Activated naive CD4-positive, alpha-beta T cell treated with anti-CD3 and anti-CD28 coated beads for 36 hours (primary cell): Measurements from ENCODE around the gene DLL3. TPM values are rescaled to one million over a fixed set of nuclear protein-coding genes. Genes with fewer than 3 reads are reported as not detected.
"Not testable (repeated sequence)": the region's sequence is repeated elsewhere in the genome, so short reads cannot be mapped to it uniquely, and the experiment has no call there.

Experiments
- CTCF ChIA-PET: fragments of 350-600 bp; sonication (Branson Sonifier 250); formaldehyde crosslinking; loops from one replicate; lab custom pipeline; 2021; ENCODE audit warnings: antibody characterized with exemption; lab: Charles Lee
- DNase-seq: peaks from one replicate; pipeline ENCODE4 v3.0.0-alpha.2; 2020
- H3K27ac Mint-ChIP-seq: one replicate; pipeline ENCODE4 v1.8.0; 2021; ENCODE audit warnings: mild to moderate bottlenecking, mixed read lengths
- H3K27me3 Mint-ChIP-seq: one replicate; pipeline ENCODE4 v1.8.0; 2021; ENCODE audit warnings: low read depth, mixed read lengths
- H3K36me3 Mint-ChIP-seq: one replicate; pipeline ENCODE4 v1.8.0; 2021; ENCODE audit warnings: low read depth, mixed read lengths
- H3K4me1 Mint-ChIP-seq: one replicate; pipeline ENCODE4 v1.8.0; 2021; ENCODE audit warnings: low read depth, mixed read lengths
- H3K4me3 Mint-ChIP-seq: one replicate; pipeline ENCODE4 v1.8.0; 2021; ENCODE audit warnings: mild to moderate bottlenecking, moderate library complexity, mixed read lengths
- H3K9me3 Mint-ChIP-seq: one replicate; pipeline ENCODE4 v1.8.0; 2021; ENCODE audit warnings: mixed read lengths
- intact Hi-C: fragments of 100-400 bp; cut with micrococcal nuclease; formaldehyde crosslinking; loops from one replicate; pipeline ENCODE4 v1.15.1; 2023
- total RNA-seq, 2 experiments: library from RNA; stranded (reverse); gene quantifications; one replicate each; pipeline ENCODE4 v1.2.3, GENCODE V29; 2021

The DLL3 gene, protein sequence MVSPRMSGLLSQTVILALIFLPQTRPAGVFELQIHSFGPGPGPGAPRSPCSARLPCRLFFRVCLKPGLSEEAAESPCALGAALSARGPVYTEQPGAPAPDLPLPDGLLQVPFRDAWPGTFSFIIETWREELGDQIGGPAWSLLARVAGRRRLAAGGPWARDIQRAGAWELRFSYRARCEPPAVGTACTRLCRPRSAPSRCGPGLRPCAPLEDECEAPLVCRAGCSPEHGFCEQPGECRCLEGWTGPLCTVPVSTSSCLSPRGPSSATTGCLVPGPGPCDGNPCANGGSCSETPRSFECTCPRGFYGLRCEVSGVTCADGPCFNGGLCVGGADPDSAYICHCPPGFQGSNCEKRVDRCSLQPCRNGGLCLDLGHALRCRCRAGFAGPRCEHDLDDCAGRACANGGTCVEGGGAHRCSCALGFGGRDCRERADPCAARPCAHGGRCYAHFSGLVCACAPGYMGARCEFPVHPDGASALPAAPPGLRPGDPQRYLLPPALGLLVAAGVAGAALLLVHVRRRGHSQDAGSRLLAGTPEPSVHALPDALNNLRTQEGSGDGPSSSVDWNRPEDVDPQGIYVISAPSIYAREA
- total RNA-seq, result under 1 TPM; 0.74 to 0.79 TPM

DNA sequence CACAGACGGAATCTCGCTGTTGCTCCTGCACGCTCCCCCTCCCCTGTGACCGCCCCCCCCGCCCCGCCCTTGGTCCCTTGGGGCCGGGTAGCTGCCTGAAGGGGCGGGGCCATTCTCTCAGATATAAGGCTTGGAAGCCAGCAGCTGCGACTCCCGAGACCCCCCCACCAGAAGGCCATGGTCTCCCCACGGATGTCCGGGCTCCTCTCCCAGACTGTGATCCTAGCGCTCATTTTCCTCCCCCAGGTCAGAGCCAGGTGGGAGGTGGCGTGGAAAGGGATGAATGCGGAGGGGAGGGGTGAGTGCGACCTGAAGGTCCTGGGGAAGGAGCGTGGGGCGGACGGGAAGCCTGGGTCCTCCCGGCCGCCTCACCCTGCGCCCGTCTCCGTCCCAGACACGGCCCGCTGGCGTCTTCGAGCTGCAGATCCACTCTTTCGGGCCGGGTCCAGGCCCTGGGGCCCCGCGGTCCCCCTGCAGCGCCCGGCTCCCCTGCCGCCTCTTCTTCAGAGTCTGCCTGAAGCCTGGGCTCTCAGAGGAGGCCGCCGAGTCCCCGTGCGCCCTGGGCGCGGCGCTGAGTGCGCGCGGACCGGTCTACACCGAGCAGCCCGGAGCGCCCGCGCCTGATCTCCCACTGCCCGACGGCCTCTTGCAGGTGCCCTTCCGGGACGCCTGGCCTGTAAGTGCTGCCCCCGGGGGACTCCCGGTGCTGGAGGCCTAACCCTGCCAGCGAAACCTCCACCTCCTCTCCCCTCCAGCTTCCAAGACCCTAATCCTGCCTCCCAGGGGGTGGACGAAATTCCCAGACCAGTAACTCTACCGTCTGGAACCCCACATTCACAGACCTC lies at the start of gene DLL3:
TSS of gene DLL3 (plus strand) at position 150 of the 845 bp plus-strand sequence. CDS start at position 178, 28 bp downstream.
- intact Hi-C loops, result loop anchor here (1.0 to 2.0 kb wide), 3 partner anchors 34 to 173 kb away; no protein-coding TSS in a partner anchor
- Mint-ChIP-seq H3K4me1 (peaks cover 22% of the 10 kb centered on the region), H3K27ac (no peak within 1 kb of the TSS), H3K9me3 (no peaks in the 10 kb centered on the region), H3K27me3 (peaks cover 41% of the 10 kb centered on the region), H3K36me3 (no peaks in the 10 kb centered on the region), H3K4me3 (peak within 1 kb of the TSS; percentile 46)
- no peak for DNase-seq
- CTCF ChIA-PET, result interaction anchor here (2.0 to 4.6 kb wide), 3 partner anchors 34 to 173 kb away, joined by 7 to 40 read pairs (median 7); partner anchors contain the start of gene EID2B

DNA sequence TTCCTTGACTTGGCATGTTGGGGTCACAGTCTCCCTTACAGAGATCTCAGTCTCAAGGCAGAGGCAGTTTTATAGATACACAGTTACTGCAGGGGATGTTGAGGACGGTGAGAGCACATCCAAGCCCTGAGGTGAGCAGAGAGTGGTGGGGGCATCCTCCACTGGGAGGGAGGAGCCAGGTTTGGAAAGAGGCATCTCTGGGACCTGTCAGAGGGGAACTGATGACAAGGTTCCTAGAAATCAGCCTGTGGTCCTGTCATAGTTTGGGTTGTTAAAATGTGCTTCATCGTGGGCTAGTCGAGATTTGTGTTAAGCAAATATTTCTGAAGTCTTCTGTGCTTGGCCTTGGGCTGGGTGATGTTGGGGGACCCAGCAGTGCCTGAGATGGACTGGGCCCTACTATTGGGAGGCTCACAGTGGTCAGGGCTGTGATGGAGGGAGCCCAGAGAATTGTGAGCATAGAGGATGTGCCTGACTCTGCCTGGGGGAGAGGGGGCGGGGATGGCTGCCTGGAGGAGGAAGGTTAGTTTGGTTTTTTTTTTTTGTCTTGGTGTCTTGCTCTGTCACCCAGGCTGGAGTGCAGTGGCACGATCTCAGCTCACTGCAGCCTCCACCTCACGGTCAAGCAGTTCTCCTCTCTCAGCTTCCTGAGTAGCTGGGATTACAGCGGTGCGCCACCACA lies 49.5 kb upstream of the DLL3 start:
- intact Hi-C loops, result loop anchor here (10.0 kb wide), 2 partner anchors 396 to 546 kb away; partner anchors contain the start of genes FBL and ZNF546

DNA sequence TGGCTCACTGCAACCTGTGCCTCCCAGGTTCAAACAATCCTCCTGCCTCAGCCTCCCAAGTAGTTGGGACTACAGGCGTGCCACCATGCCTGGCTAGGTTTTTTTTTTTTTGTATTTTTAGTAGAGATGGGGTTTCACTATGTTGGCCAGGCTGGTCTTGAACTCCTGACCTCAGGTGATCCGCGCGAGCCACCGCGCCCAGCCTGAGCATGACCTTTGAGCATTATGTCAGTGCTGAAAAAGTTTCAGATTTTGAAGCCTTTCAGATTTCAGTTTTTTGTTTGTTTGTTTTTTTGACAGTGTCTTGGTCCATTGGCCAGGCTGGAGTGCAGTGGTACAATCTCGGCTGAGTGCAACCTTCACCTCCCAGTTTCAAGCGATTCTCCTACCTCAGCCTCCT lies 47.5 kb upstream of the DLL3 start:
- DNase-seq, H3K9me3 Mint-ChIP-seq, H3K4me3 Mint-ChIP-seq, H3K27me3 Mint-ChIP-seq, intact Hi-C loops: not testable (repeated sequence)
- peaks cover 51% of the 10 kb centered on the region for H3K36me3 Mint-ChIP-seq
- peaks cover 63% of the 10 kb centered on the region for H3K4me1 Mint-ChIP-seq
- peak overlapping the region; percentile 73 for H3K27ac Mint-ChIP-seq
- CTCF ChIA-PET, result interaction anchor here (1.6 to 1.7 kb wide), 2 partner anchors 13 to 82 kb away, joined by 3 to 4 read pairs; no protein-coding TSS in a partner anchor

More for the DNA sequence above, 49.5 kb upstream of the DLL3 start:
- peak overlapping the region; percentile 37 for H3K4me3 Mint-ChIP-seq
- peak overlapping the region; percentile 96 for H3K27ac Mint-ChIP-seq
- peaks cover 70% of the 10 kb centered on the region for H3K4me1 Mint-ChIP-seq
- H3K27me3 Mint-ChIP-seq, result no peaks in the 10 kb centered on the region
- peak; percentile 47 for DNase-seq
- H3K9me3 Mint-ChIP-seq, result no peaks in the 10 kb centered on the region
- CTCF ChIA-PET, result interaction anchor here (0.6 to 1.5 kb wide), 2 partner anchors 22 to 26 kb away, joined by 3 to 4 read pairs; no protein-coding TSS in a partner anchor
- H3K36me3 Mint-ChIP-seq, result peaks cover 57% of the 10 kb centered on the region

DNA sequence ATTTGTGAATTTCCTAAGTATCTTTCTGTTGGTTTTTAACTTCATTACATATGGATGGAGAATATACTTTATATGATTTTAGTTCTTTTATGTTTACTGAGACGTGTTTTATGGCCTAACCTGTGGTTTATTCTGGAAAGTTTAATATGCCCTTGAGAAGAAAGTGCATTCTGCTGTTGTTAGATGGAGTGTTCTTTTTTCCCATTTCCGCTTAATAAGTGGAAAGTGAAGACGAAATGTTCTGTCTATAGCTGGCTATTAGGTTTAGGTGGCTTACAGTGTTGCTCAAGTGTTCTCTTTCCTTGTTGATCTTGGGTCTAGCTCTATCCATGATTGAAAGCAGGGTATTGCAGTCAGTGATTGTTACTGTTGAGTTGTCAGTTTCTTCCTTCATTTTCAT lies 35.3 kb upstream of the DLL3 start:
- intact Hi-C loops, result no loop called here
- no peaks in the 10 kb centered on the region for H3K9me3 Mint-ChIP-seq
- no peaks in the 10 kb centered on the region for H3K4me1 Mint-ChIP-seq
- CTCF ChIA-PET, result interaction anchor here (1.4 to 2.3 kb wide), 2 partner anchors 11 to 23 kb away, joined by 7 read pairs; no protein-coding TSS in a partner anchor
- no peak for DNase-seq
- no peaks in the 10 kb centered on the region for H3K27me3 Mint-ChIP-seq
- peaks cover 52% of the 10 kb centered on the region for H3K36me3 Mint-ChIP-seq
- H3K27ac Mint-ChIP-seq, result peak overlapping the region; percentile 1
- no peak overlapping the region for H3K4me3 Mint-ChIP-seq

DNA sequence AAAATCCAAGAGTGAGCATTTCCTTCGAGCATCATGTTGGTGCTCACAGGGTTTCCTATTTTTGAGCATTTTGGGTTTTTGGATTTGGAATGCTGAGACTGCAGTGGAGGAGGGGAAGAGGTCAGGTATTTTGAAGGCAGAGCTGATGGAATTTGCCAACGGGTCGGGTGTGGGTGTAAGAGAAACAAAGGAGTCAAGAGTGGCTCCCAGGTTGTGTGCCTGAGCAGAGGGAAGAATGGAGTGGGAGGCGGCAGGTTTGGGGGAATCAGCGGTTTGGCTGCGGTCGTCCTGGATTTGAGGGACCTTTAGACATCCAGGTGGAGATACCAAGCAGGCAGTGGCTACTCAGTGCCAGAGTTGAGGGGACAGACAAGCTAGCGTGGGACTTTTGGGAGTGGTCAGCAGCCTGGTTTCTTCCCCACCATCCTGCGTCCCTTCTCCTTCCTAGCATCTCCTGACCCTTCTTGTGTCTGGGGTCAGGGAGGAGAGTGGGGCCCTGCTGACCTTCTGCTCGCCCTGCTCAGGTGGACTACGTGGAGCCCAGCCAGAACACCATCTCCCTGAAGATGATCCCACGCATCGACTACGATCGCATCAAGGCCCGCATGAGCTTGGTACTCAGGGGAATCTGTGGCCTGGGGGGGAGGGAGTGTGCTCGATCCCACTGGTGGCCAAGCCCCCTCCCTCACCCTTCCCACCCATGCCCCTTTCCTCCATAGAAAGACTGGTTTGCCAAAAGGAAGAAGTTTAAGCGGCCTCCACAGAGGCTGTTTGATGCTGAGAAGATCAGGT lies 32.6 kb upstream of the DLL3 start:
- Mint-ChIP-seq H3K9me3 (no peaks in the 10 kb centered on the region), H3K4me3 (no peak overlapping the region), H3K27me3 (no peaks in the 10 kb centered on the region), H3K36me3 (peaks cover 54% of the 10 kb centered on the region), H3K27ac (no peak overlapping the region), H3K4me1 (peaks cover 16% of the 10 kb centered on the region)
- intact Hi-C loops, result no loop called here
- CTCF ChIA-PET, result interaction anchor here (2.3 kb wide), 1 partner anchor 26 kb away, joined by 7 read pairs; no protein-coding TSS in a partner anchor
- DNase-seq, result no peak

DNA sequence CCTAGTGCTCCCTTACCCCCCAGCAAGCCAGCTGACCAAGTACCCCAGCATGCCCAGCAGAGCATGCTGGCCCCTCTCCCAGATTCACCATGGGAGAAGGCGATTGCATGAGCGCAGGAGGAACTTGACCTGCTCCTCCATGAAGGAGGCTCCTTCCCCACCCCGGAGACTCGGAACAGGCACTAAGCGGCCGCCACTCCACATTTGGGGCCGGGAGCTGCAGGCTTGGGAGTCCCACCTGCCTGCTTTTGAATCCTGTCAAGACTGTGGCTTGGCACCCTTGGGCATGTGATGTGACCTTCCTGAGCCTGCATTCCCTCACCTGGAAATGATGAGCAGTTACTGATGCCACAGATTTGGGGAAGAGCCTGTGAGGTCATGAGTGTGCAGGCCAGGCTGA lies 30.8 kb upstream of the DLL3 start:
- no peak for DNase-seq
- H3K27ac Mint-ChIP-seq, result no peak overlapping the region
- intact Hi-C loops, result no loop called here
- peaks cover 17% of the 10 kb centered on the region for H3K4me1 Mint-ChIP-seq
- H3K27me3 Mint-ChIP-seq, result no peaks in the 10 kb centered on the region
- H3K9me3 Mint-ChIP-seq, result no peaks in the 10 kb centered on the region
- CTCF ChIA-PET, result interaction anchor here (0.9 kb wide), 1 partner anchor 28 kb away, joined by 3 read pairs; no protein-coding TSS in a partner anchor
- H3K4me3 Mint-ChIP-seq, result no peak overlapping the region
- peaks cover 60% of the 10 kb centered on the region for H3K36me3 Mint-ChIP-seq

DNA sequence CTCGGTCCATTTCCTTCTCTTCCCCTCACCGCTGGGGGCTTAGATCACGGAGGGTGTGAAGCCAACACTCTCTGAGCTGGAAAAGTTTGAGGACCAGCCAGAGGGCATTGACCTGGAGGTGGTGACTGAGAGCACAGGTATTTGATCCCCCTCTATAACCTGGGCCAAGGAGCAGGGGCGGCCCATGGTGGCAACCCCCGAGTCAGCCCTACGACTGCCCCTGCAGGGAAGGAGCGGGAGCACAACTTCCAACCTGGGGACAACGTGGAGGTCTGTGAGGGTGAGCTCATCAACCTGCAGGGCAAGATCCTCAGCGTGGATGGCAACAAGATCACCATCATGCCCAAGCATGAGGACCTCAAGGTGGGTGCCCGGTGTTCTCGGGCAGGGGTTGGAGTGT lies 29.7 kb upstream of the DLL3 start:
- intact Hi-C loops, result no loop called here
- CTCF ChIA-PET, result no interaction called here

DNA sequence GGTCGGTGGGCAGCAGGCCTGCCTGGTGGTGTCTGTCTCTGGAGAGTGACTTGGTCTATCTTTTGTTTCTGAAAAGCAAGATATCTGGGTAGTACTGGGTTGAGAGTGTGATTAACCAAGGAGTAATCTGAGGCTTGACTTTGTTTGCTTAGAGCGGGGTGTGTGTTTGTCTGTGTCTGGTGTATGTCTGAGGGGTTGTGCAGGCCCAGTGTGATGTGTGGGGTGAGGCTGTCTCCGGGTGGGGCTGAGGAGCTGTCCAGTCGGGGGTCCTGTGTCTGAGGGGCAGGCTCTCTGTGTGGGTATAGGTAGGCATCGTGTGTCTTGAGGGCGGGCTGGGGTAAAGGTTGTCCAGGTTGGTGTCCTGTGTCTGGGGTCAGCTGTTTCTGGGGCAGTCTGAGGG lies 29.2 kb upstream of the DLL3 start:
- CTCF ChIA-PET, result no interaction called here
- Mint-ChIP-seq H3K36me3 (peaks cover 56% of the 10 kb centered on the region), H3K9me3 (no peaks in the 10 kb centered on the region)

More for the DNA sequence above, 29.7 kb upstream of the DLL3 start:
- Mint-ChIP-seq H3K4me1 (peaks cover 17% of the 10 kb centered on the region), H3K27me3 (no peaks in the 10 kb centered on the region), H3K36me3 (peaks cover 52% of the 10 kb centered on the region), H3K27ac (no peak overlapping the region), H3K9me3 (no peaks in the 10 kb centered on the region), H3K4me3 (no peak overlapping the region)
- no peak for DNase-seq

DNA sequence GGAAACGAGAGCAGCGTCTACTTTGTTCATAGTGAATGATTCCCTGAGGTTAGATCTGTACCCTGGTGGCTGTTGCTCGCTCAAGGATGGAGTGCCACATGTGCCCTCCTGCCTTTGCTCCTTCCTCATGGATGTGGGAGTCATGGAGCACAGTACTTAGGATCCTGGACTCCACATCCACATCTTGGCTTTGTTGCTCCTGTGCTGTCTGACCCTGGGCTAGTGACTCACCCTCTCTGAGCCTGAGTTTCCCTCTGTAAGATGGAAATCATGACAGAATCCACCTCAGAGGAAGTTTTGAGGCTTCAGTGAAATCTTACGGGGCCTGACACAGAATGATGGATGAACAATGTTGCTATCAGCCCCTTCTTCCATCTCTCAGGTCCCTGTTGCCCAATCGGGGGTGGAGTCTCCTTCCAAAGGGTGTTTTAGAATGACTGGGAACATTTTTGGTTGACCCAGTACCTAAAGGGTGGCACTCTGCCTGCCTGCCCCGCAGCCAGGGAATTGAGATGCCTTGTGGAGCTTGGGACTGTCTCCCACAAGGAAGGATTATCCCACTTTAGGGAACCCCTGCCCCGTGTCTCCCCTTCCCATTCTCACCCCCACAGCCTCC lies 27.9 kb upstream of the DLL3 start:
- CTCF ChIA-PET, result interaction anchor here (0.6 to 1.2 kb wide), 3 partner anchors 31 to 106 kb away, joined by 3 to 5 read pairs (median 5); partner anchors contain the start of gene EID2B
- Mint-ChIP-seq H3K27me3 (no peaks in the 10 kb centered on the region), H3K4me1 (peaks cover 17% of the 10 kb centered on the region), H3K4me3 (no peak overlapping the region), H3K9me3 (no peaks in the 10 kb centered on the region), H3K36me3 (peaks cover 52% of the 10 kb centered on the region), H3K27ac (peak overlapping the region; percentile 33)
- intact Hi-C loops, result no loop called here
- no peak for DNase-seq

More for the DNA sequence above, 29.2 kb upstream of the DLL3 start:
- H3K4me3 Mint-ChIP-seq, result no peak overlapping the region
- intact Hi-C loops, result no loop called here
- H3K27ac Mint-ChIP-seq, result peak overlapping the region; percentile 13
- no peaks in the 10 kb centered on the region for H3K27me3 Mint-ChIP-seq
- peaks cover 17% of the 10 kb centered on the region for H3K4me1 Mint-ChIP-seq
- DNase-seq, result no peak

DNA sequence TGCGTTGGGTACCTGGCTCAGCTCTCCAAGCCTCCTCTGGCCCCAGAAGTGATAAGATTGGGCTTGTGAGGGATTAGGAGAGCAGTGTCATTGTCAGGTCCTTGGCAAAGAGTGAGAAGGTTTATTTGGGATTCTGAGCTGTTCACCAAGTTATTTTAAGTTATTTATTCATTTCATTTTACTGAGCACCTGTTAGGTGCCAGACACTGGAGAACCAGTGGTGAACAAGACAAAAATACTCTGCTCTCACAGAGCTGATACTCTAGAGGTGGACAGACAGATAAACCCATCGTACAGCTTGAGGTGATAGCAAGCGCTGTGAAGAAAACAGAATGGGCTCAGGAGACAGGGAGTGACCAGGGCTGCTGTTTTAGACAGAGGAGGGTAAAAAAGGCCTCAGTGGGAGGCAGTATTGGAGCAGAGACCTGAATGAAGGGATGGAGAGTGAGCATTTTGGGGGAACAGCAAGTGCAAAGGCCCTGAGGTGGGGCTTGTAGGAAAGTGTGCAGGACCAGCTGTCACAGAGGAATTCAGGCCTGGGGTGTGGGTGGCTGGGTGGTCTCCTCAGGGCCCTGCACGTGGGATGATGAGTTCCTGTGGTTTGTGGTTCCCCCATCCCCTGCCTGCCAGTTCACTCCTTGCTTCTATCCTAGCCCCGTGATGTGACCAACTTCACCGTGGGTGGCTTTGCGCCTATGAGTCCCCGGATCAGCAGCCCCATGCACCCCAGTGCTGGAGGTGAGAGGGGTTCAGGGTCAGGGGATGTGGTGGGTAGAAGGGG lies 26.8 kb upstream of the DLL3 start:
- DNase-seq, result no peak
- intact Hi-C loops, result no loop called here
- peaks cover 48% of the 10 kb centered on the region for H3K36me3 Mint-ChIP-seq
- no peak overlapping the region for H3K4me3 Mint-ChIP-seq
- H3K27me3 Mint-ChIP-seq, result no peaks in the 10 kb centered on the region
- CTCF ChIA-PET, result interaction anchor here (1.1 to 1.2 kb wide), 3 partner anchors 22 to 61 kb away, joined by 3 to 5 read pairs (median 4); partner anchors contain the start of gene EID2B
- no peaks in the 10 kb centered on the region for H3K9me3 Mint-ChIP-seq
- no peak overlapping the region for H3K27ac Mint-ChIP-seq
- H3K4me1 Mint-ChIP-seq, result peaks cover 17% of the 10 kb centered on the region
